ENCODE data around the gene CPZ.
"Not testable (repeated sequence)": the region's sequence is repeated elsewhere in the genome, so short reads cannot be mapped to it uniquely, and the experiment has no call there.

The CPZ gene

DNA sequence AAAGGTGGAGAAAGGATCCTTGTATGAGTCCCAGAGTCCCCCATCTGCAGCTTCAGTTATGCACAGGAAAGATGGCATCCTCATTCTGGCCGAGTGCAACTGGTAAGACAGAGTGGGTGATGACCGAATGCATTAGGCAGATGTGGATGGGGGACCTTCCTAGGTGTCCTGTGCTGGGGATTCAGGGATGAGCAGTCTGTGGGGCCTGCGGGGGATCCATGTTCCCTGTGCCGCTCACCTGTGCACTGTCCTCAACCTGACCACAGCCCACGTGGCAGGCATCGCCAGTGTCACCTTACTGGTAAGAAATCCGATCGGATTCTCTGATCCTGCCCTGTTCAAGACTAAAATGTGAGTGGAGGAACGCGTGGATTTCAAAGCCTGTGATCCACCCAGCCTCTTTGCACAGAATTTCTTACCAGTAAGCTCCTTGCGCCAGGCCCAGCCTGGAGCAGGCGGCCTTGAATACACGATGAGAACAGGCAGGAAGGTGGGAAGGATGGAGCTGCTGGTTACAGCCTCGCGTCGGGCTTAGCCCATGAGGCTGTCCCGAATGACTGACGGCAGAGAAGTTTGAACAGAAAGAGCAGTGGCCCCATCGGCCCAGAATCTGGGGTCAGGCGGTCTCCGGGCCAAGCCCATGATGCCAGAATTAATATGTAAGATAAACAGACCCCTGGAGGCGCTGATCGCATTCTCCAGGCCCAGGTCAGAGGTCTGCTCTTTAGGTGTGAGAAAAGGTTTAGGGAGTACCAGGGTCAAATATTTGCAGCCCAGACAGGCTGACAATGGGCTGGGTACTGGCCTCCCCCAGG is 56.5 kb downstream of the CPZ start:
- Histone ChIP-seq H3K36me3 (ENCODE audit: insufficient read depth, low read length) (no peaks in the 10 kb centered on the region), H3K27me3 (ENCODE audit: insufficient read depth, low read length) (peaks cover 61% of the 10 kb centered on the region), H2AFZ (ENCODE audit: low read length, unreplicated experiment) (no peak overlapping the region), H3K4me1 (ENCODE audit: control insufficient read depth, insufficient read depth, low read length, unreplicated experiment) (no peaks in the 10 kb centered on the region), H3K27ac (ENCODE audit: low read depth, low read length) (no peak overlapping the region), H3K4me3 (ENCODE audit: low read depth, low read length) (no peak overlapping the region), H3K79me2 (ENCODE audit: control insufficient read depth, insufficient read depth, low read length, unreplicated experiment) (no peaks in the 10 kb centered on the region)

DNA sequence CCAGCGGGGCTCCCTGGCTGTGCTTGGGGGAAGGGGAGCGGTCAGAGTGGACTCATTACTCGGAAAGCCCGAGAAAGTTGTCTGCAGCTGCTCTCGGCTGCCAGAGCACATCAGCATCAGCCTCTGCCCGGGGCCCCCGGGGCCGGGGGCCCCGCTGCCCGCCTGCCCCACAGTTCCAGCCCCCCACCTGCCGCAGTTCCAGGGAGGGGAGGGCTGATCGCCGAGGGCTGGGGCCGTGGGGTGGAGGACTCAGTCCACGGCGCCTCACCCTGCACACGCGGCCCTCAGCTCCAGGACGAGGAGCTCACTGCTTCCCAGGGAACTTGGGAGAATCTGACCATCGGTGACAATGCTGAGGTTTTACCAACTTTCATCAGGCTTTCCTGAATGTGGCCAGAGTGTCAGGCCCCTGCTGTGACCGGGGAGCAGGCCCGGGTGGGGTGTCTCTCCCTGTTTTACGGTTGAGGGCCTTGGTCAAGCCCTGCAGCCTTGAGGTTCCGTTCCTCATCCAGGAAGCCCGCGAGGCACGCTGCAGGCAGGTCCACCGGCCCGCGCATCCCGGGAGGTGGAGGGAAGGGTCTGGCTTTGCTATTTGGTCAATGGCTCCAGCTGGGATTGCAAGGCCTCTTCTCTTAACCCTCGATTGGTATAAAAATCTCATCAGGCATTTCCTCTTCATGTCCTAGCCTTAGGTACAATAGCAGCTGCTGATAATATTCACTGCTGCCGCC is 57.2 kb downstream of the CPZ start:
- Histone ChIP-seq H3K79me2 (ENCODE audit: control insufficient read depth, insufficient read depth, low read length, unreplicated experiment) (no peaks in the 10 kb centered on the region), H3K27me3 (ENCODE audit: insufficient read depth, low read length) (peaks cover 59% of the 10 kb centered on the region), H3K27ac (ENCODE audit: low read depth, low read length) (no peak overlapping the region), H3K36me3 (ENCODE audit: insufficient read depth, low read length) (no peaks in the 10 kb centered on the region), H2AFZ (ENCODE audit: low read length, unreplicated experiment) (no peak overlapping the region), H3K4me1 (ENCODE audit: control insufficient read depth, insufficient read depth, low read length, unreplicated experiment) (no peaks in the 10 kb centered on the region), H3K4me3 (ENCODE audit: low read depth, low read length) (no peak overlapping the region)

DNA sequence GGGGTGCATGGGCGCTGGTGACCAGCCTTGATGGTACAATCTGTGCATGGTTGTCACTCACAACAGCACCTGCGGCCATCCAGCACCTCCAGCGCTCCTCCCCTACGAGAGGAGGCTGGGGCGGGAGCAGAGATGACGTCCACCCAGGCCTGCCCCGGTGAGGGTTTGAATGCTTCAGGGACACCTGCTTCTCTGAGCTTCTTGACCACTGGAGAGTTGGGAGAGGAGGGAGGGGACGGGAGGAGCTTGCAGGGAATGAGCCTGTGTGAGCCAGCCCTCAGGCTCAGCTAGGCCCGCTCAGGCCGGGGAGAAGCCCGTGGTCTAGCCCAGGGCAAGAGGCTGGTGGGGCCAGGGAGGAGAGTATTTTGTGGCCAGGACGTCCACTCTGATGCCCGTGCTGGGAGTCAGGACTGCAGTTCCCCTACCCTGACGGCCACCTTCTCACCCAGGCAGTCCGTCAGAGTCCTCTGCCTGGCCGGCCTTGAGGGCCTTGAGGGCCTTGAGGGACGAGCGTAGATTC is 59.2 kb downstream of the CPZ start:
- H3K79me2 ChIP-seq (ENCODE audit: control insufficient read depth, insufficient read depth, low read length, unreplicated experiment) = no peaks in the 10 kb centered on the region
- peaks cover 66% of the 10 kb centered on the region for H3K27me3 ChIP-seq (ENCODE audit: insufficient read depth, low read length)
- H3K27ac ChIP-seq (ENCODE audit: low read depth, low read length) = no peak overlapping the region
- H2AFZ ChIP-seq (ENCODE audit: low read length, unreplicated experiment) = no peak overlapping the region
- H3K4me1 ChIP-seq (ENCODE audit: control insufficient read depth, insufficient read depth, low read length, unreplicated experiment) = no peaks in the 10 kb centered on the region
- H3K36me3 ChIP-seq (ENCODE audit: insufficient read depth, low read length) = no peaks in the 10 kb centered on the region
- H3K4me3 ChIP-seq (ENCODE audit: low read depth, low read length) = no peak overlapping the region

DNA sequence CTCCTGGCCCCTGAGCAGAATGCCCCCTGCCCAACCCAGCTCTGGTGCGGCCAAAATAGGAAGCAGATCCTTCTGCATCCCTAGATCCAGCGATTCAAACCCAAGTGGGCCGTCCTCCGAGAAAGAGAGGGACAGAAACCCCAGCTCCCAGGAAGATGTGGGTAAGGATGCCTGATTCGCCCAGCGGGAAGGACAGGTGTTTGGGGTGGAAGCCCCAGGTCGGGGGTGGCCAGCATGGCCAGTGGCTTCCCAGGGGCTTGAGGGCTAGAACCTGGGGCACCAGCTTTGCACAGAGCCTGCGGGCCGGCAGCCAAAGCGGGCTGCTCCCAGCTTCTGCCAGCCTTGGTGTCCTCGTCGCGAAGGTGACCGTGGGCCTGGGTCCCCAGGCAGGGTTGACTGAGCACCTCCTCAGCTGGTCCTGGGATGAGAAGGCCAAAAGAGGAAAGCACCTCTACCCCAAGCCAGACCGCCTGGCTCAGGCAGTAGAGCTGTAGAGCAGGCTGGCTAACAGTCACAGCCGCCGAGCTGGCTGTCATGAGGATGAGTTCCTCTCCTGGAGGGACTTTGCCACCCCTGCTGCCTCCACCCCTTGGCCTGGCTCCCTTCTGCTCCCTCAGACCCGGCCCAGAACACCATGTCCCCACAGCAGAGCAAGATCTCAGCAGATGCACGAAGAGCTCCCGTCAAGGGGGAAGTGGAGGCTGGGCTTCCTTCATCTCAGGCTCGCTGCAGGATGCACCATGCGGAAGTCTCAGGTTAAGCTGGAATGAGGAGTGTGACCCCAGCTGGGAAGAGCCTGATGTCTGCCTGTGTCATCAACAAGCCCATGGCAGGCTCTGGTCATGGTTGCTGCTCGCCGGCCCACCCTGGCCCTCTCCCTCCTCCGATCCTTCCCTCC is 59.9 kb downstream of the CPZ start:
- Histone ChIP-seq H3K27ac (ENCODE audit: low read depth, low read length) (no peak overlapping the region), H3K4me3 (ENCODE audit: low read depth, low read length) (no peak overlapping the region), H3K36me3 (ENCODE audit: insufficient read depth, low read length) (no peaks in the 10 kb centered on the region), H3K27me3 (ENCODE audit: insufficient read depth, low read length) (peaks cover 68% of the 10 kb centered on the region), H3K4me1 (ENCODE audit: control insufficient read depth, insufficient read depth, low read length, unreplicated experiment) (no peaks in the 10 kb centered on the region), H2AFZ (ENCODE audit: low read length, unreplicated experiment) (no peak overlapping the region), H3K79me2 (ENCODE audit: control insufficient read depth, insufficient read depth, low read length, unreplicated experiment) (no peaks in the 10 kb centered on the region)

DNA sequence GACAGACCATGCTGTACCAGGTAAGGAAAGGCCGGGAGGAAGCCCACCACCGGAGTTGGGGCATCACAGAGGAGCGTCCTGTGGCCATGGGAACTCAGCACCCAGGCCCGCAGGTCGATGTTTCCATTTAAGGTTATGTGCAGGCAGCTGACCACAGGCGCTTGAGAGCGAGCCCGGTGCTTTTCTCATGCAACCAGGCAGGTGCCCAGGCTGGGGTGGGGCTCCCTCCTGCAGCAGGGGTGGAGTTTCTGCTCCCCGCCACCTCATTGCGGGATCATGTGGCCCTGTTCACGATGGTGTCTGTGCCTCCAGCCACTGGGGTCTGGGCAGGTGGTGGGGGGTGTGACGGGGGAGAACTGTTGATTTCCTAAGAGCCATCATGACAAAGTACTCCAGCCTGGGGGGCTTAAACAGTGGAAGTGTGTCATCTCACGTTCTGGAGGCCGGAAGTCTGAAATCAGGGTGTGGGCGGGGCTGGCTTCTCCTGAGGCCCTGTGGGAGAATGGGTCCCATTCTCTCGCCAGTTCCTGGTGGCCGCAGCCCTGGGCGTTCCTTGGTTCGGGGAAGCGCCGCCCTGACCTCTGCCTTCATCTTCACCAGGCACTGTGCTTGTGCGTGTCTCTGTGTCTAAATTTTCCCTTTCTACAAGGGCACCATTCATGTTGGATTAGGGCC is 60.9 kb downstream of the CPZ start:
- Histone ChIP-seq H3K27ac (ENCODE audit: low read depth, low read length) (no peak overlapping the region), H3K27me3 (ENCODE audit: insufficient read depth, low read length) (peaks cover 68% of the 10 kb centered on the region), H3K4me1 (ENCODE audit: control insufficient read depth, insufficient read depth, low read length, unreplicated experiment) (no peaks in the 10 kb centered on the region), H3K36me3 (ENCODE audit: insufficient read depth, low read length) (no peaks in the 10 kb centered on the region), H2AFZ (ENCODE audit: low read length, unreplicated experiment) (no peak overlapping the region), H3K79me2 (ENCODE audit: control insufficient read depth, insufficient read depth, low read length, unreplicated experiment) (no peaks in the 10 kb centered on the region), H3K4me3 (ENCODE audit: low read depth, low read length) (no peak overlapping the region)

DNA sequence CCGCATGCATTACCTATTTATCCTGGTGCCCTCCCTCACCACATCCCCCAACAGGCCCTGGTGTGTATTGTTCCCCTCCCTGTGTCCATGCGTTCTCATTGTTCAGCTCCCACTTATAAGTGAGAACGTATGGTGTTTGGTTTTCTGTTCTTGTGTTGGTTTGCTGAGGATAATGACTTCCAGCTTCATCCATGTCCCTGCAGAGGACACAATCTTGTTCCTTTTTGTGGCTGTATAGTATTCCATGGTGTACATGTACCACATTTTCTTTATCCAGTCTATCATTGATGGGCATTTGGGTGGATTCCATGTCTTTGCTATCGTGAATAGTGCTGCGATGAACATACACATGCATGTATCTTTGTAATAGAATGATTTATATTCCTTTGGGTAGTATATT is 61.6 kb downstream of the CPZ start:
- peaks cover 66% of the 10 kb centered on the region for H3K27me3 ChIP-seq (ENCODE audit: insufficient read depth, low read length)
- not testable (repeated sequence) for H3K27ac ChIP-seq (ENCODE audit: low read depth, low read length); H3K4me1 ChIP-seq (ENCODE audit: control insufficient read depth, insufficient read depth, low read length, unreplicated experiment)

DNA sequence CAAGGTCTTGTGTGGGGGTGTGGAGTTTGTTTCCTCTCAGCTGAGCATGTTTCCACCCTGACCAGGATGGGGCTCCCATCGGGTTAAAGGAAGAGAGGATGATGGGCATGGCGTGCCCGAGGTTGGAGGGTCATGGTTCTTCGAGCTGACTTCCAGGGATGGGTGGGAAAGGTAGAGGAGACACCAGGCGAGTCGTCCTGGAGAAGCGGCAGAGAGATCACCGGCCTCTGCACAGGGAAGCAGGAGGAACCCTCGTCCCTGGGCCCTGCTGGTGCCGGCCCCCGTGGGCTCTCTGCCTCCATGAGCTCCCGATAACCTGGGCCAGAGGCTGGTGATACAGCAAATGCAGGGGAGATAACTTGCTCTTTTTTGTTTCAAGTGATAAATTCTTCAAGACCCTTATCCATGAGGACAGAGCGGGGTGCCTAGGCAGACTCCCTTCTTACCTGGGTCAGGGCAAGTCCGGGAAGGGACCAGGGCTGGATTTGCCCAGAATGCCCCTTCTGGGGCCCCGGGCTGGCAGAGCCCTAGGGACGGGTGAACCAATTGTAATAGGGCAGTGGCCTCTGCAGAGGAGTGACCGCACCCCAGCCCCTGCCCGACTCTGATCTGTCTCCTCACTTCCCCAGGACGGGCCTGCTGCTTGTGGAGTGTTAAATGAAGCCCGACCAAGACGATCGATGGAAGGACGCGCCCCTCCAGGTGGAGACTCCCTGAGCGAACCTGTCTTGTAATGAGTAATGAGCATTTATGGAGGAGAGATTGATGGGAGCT is 63.0 kb downstream of the CPZ start:
- H3K4me1 ChIP-seq (ENCODE audit: control insufficient read depth, insufficient read depth, low read length, unreplicated experiment) = no peaks in the 10 kb centered on the region
- H3K36me3 ChIP-seq (ENCODE audit: insufficient read depth, low read length) = no peaks in the 10 kb centered on the region
- no peaks in the 10 kb centered on the region for H3K79me2 ChIP-seq (ENCODE audit: control insufficient read depth, insufficient read depth, low read length, unreplicated experiment)
- no peak overlapping the region for H2AFZ ChIP-seq (ENCODE audit: low read length, unreplicated experiment)
- H3K4me3 ChIP-seq (ENCODE audit: low read depth, low read length) = no peak overlapping the region
- no peak overlapping the region for H3K27ac ChIP-seq (ENCODE audit: low read depth, low read length)
- H3K27me3 ChIP-seq (ENCODE audit: insufficient read depth, low read length) = peaks cover 54% of the 10 kb centered on the region

More for the DNA sequence above, 61.6 kb downstream of the CPZ start:
- H2AFZ ChIP-seq (ENCODE audit: low read length, unreplicated experiment); H3K4me3 ChIP-seq (ENCODE audit: low read depth, low read length); H3K36me3 ChIP-seq (ENCODE audit: insufficient read depth, low read length); H3K79me2 ChIP-seq (ENCODE audit: control insufficient read depth, insufficient read depth, low read length, unreplicated experiment): not testable (repeated sequence)

DNA sequence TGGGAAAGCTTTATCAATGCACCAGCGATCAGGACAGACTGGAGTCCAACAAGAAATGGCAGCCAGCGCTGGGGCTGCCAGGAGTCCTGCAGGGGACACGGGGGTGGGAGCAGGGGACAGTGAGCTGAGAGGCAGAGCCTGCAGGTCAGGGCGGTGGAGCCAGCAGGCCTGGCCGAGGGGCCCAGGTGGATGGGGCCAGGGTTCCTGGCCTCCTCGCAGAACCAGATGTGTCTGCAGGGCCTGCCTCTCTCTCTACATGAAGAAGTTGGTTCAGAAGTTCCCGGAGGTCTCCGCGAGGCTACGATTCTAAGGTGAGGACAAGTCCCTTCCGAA is 63.6 kb downstream of the CPZ start:
- Histone ChIP-seq H2AFZ (ENCODE audit: low read length, unreplicated experiment) (no peak overlapping the region), H3K4me1 (ENCODE audit: control insufficient read depth, insufficient read depth, low read length, unreplicated experiment) (no peaks in the 10 kb centered on the region), H3K36me3 (ENCODE audit: insufficient read depth, low read length) (no peaks in the 10 kb centered on the region), H3K27ac (ENCODE audit: low read depth, low read length) (no peak overlapping the region), H3K79me2 (ENCODE audit: control insufficient read depth, insufficient read depth, low read length, unreplicated experiment) (no peaks in the 10 kb centered on the region), H3K4me3 (ENCODE audit: low read depth, low read length) (no peak overlapping the region), H3K27me3 (ENCODE audit: insufficient read depth, low read length) (peaks cover 55% of the 10 kb centered on the region)

DNA sequence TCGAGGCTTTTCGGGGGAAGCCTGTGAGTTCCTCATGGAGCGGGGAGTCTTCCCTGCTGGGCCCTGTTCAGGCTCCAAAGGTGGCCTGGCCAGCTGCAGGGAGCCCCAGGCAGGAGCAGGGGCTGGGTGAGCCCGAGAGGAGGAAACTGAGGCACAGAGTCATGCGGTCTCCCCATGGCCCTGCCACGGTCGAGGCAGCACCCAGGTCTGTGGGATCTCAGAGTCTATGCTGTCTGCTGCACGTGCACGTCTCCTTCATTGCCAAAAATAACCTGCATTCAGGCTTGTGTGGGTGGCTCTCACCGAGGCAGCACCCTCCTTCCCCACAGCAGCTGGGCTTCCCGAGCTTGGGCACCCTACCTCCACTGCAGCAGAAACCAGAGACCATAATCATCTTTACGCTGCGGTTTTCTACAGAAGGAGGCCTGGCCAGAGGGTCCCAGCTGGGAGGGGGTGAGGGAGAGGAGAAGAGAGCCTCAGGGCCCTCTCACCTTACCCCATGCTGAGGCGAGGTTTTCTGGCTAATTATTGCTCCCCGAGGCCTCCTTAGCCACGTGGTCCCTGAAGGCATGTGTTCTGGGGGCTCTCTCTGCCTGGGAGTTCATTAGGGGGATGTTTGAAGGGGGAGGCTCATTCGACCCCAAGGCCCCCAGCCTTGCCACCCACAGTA is 64.3 kb downstream of the CPZ start:
- H3K27me3 ChIP-seq (ENCODE audit: insufficient read depth, low read length) = peaks cover 48% of the 10 kb centered on the region

More for the DNA sequence above, 64.3 kb downstream of the CPZ start:
- Histone ChIP-seq H3K79me2 (ENCODE audit: control insufficient read depth, insufficient read depth, low read length, unreplicated experiment) (no peaks in the 10 kb centered on the region), H3K4me3 (ENCODE audit: low read depth, low read length) (no peak overlapping the region), H2AFZ (ENCODE audit: low read length, unreplicated experiment) (no peak overlapping the region), H3K27ac (ENCODE audit: low read depth, low read length) (no peak overlapping the region), H3K36me3 (ENCODE audit: insufficient read depth, low read length) (no peaks in the 10 kb centered on the region), H3K4me1 (ENCODE audit: control insufficient read depth, insufficient read depth, low read length, unreplicated experiment) (no peaks in the 10 kb centered on the region)

Measured in ACC112 (cell line).